CD4-positive, alpha-beta T cell treated with Interleukin-2 at 100 ng/mL for 4 hours (primary cell): ENCODE data around the gene SLC6A6.

Source experiments
- DNase-seq: peaks from one replicate; pipeline ENCODE4 v3.0.0-alpha.2; 2020; ENCODE audit warnings: low spot score

The SLC6A6 gene

DNA sequence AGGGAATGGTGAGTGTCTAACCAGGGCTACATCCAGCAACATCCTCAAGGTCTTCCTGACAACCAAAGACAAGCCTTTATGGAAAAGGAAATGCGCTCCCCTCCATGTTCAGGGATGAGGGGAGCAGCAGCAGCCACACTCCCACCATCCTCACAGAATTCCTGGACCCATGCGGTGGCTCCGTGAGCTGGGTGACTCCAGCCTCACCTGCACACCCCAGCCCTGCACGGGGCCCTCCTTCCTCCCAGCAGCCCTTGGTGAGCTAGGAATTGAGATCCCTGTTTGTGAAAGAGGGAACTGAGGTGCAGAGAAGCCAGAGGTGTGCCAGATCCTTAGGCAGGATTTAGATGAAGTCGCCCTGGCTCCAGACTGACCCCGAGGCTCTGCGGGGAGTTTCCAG is 85.4 kb downstream of the SLC6A6 start:
- no peak for DNase-seq

DNA sequence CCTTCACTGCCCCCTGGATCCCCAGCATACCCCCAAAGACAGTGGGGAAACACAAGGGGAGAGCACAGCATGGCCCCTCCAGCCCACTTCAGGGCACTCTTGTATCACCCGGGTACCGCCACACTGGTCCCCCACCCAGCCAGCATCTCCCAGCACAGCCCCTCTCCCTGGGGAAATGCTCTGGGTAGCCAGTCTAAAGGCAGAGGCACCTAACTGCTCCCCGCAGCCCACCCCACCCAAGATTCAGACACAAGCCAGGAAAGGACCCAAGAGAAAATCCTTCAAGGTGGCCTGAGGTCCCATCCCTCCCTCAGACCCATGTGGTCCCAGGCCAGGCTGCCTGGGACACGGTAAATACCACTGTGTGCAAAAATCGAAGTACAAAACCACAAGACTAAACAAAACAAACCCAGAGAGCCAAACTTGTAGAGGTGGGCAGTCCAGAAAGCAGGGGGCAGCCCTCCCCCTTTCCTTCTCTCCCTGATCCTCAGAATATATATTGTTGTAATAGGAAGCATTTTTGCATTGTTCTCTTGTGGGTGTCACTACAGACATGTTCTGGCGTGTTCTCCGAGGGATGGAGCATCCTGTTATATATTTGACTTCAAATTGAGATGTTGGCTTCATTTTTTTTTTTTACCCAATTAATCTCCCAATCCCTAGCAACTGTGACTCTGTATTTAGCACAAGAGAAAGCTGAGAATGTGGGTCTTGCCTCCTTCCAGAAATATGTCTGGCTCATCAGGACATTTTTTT is 86.1 kb downstream of the SLC6A6 start:
- DNase-seq = no peak

DNA sequence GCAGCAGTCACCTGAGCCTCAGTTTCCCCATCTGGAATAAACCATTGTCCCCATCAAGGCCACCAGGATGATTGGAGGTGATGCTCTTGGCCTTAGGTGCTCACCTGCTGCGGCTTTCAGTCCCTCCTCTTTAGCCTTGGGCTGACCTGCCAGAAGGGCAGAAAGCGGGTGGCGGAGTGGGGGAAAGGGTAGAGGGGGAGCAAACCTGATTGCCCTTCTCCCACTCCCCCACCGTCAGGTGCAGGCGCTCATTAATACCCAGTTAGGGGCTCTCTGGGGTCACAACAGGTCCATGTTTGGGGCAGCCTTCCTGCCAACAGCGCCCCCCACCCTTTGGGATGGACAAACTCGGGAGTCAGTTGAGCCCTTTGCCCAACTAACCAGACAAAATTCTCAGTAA is 87.2 kb downstream of the SLC6A6 start:
- no peak for DNase-seq

DNA sequence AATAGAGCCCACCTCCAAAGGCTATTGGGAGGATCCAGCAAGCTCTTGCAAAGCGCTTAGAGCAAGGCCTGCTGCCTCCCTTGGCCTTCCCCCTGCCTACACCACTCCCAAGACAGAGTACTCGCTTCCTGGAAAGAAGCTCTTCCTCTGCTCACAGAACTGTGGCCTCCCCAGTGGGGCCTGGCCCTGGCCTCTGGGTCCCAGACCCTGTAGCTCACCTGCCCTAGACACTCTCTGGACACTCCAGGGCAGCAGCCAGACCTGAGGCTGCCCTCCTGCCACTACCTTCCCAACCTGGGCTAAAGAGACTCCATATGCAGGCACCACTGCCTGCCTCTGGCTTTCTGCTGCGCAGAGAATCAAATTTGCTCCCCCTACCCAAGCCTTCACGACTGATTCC is 87.8 kb downstream of the SLC6A6 start:
- no peak for DNase-seq

DNA sequence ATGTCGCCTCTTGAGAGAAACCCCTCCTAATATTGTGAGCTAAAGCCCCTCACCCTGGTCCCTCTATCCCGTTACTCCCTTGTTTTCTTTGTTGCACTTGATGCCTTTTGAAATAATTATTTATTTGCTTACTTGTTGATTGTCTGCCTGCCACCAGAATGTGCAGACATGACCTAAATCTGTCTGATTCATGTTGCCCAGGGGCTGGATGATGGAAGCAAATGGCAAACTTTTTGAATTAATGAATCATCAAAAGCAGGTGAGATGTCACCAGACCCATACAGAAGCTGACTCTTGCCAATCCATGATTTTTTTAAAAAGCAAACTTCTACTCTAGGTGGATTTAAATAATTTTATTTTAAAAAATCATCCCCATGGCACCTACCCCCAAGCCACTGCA is 88.4 kb downstream of the SLC6A6 start:
- DNase-seq = no peak

DNA sequence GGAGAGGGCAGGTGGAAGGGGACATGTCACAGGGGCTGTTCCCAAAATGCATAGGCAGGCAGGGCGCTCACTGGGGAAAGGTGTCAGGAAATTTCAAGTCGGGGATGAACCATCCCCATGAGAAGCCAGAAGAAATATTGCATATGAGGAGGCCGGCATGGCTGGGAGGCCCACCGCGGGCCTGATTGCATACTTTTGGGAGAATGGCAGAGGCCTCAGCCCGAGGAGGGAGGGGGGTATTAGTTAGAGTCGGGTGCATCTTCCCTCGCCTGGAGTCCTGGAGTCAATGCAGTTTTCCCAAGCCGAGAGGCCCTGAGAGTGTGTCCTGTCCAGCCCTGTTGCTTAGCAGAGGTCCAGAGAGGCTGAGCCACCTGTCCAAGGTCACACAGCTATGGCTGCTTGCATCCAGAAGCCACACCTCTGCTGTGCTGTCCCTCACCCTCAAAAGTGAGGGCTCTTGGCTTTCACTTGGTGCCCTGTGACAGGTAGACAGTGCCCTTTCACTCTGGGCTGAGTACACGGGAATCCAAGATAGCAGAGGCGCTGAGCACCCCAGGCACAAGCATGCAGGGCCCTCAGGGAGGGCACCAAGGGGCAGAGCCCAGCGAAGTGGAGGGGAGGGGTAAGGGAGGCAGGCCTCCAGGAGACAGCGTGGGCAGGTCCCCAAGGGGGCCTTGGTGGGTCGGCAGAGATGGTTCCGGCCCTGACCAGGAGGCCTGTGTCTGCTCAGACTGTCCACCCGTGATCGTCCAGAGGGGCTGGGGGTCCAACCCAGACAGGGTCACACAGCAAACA is 89.2 kb downstream of the SLC6A6 start:
- no peak for DNase-seq

DNA sequence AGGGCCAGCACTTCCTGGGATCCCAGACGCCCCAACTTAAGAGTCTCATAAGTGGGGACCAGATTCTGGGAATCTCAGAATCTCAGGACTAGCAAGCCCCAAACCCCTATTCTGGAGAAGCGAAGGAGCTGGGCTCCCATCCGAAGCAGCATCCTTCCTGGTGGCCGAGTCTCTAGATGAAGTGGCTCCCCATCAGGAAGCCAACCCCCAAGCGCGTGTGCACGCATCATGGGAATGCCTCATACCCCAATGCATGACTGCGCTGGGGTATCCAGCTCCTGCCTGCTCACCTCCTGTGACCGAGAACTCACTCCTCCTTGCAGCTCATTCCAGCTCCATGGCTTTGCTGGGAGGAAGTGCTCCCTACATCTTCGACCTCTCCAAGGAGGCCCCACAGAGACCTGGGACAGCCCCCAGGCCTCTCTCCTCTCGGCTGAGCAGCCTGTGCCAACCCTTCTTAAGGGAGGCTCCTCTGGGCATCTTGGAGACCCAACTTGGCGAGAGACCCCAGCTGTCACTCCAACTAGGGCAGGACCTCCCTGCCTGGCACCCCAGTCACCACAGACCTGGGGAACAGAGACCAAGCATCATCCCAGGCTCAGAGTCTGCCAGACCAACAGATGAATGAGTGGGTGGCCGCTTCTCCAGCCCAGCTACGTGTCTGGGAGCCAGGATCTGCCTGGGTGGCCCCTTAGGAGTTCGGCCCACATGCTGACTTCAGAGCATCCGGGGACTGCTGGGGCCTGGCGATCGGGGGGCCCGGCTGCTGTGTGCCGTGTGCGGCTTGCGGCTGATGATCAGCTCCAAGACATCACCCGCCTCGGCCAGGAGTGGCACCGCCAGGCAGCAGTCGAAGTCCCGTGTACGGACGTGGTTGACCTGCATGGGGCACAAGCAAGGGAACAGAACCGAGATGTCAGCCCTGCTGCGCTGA is 90.8 kb downstream of the SLC6A6 start:
- DNase-seq = no peak

DNA sequence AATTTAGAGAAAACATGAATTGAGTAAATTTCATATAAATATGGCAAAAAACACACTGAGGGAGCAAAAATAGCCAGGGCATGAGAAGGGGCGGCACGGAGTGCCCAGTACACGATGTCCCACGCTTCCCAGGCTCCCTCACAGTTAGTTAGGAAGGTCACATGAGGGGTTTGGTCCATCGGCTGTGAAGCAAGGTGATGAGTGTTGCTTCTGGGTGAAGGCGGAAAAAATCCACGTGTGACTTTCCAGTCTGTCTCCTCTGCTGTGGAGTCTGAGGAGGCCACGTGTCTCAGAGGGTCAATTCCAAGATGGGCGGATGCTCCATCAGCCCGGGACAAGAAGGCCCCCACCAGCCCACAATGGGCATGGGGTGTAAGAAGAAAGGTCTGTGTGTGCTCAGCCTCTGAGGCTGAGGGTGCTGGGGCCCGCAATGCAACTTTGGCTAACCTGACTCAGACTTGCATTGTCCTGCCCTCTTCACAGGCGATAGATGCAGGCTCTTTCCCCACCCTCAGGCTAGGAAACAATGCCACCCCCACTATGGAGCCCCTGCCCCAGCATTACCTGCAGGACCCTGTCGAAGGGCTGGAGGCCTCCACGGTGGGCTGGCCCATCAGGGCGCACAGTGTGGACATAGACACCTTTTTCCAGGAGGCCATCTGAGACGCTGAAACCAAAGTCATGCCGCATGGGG is 92.0 kb downstream of the SLC6A6 start:
- no peak for DNase-seq

DNA sequence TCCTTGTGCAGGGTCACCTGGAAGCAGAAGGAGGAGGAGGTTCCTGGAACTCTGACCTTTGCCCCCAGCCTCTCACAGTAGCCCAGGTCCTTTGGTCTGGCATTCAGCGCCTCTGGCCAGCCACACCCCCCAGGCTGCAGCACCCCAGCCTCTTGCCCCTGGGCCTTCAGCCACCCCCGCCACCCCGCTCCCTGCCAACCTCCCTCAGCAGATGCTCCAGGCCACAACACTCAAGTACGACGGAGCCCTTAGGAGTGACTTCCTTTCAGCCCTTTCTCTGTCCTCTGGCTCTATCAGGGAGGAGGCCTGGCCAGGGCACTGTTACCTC is 92.5 kb downstream of the SLC6A6 start:
- no peak for DNase-seq

DNA sequence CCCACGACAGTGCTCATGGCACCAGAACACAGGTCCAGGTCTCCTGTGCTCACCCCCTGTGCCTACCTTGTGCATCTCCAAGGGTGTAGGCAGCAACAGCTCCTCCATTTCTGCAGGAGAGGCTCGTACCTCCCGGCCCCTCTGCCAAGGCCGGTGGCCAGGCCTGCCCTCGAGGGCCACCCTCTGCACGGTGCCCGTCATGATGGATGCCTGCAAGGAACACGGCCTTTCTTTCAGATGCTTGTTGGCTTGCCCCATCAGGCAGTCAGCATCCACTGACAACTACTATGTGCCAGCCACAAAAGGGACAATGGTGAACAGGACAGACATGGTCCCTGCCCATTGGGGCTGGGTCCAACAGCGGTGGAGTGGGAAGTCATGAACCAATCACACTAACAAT is 93.9 kb downstream of the SLC6A6 start:
- DNase-seq = no peak

DNA sequence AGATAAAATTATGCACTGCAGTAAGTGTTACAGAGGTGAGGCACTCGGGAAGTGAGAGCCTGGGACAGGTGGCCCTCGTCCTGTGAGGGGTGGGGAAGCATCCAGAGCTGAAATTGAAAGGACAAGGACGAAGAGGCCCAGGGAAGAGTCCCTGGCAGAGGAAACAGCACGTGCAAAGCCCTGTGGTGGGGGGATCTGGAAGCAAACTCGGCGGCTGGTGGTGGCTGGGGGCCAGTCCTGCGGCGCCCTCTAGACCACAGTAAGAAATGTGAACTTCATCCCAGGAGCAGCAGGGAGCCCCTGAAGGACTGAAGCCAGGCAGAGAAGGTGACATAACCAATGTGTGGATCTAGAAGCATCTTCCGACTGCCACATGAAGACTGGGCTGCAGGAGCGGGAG is 94.9 kb downstream of the SLC6A6 start:
- no peak for DNase-seq

DNA sequence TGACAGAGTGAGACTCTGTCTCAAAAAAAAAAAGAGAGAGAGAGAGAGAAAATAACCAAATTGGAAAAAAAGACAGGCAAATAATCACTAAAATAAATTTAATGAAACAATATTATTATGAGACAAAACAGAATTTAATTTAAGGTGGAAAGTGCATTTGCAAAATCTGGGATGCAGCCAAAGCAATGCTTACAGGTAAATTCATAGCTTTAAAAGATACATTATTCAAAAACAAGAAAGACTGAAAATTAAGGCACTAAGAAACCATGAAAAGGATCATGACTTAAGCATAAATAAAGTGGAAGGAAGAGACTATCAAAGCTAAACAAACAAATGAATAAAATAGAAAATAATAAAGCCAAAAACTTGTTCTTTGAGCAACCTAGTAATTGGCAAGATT is 100.1 kb downstream of the SLC6A6 start:
- no peak for DNase-seq

DNA sequence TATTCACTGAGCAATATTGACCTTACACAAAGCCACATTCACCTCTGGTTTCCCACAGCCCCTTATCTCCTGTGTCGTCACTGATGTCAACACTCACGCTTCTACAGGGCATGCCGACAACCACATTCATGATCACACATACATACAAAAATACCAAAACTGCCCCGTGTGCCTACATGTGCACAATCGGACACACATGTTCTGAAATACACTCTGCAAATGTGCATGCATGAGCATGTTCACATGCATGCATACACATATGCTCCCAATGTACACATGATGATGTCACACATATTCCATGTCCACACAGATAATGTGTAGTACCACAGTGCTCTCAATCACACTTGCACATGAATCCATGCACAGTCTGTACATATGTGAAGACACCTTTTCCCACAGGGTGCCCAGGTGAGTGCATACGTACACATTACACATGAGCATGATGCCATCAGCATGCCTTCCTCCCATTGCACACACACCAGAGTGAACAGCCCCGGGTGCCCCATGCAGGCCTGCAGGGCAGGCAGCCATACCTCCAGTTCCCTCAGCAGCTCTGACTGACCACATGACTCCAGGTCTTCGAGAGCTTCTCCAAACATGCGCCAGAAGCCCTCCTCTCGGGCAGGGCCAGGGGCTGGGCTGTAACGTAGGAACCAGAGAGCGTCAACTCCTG is 100.8 kb downstream of the SLC6A6 start:
- DNase-seq = no peak

DNA sequence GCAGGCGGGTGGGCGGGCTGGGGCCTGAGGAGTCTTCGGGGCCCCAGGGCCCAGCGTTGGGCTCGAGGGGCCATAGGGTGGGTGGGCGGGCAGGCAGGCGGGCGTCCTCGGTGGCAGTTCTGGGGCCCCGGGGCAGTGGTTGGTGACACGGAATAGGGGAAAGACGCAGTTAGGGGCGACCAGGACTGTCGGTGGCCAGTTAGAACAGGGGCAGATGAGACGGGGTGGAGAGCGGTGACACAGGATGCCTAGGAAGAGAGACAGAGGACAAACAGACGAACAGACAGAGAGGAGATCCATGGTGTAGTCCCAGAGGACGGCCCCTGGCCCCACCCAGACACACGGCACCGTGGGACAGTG is 101.3 kb downstream of the SLC6A6 start:
- DNase-seq = no peak

DNA sequence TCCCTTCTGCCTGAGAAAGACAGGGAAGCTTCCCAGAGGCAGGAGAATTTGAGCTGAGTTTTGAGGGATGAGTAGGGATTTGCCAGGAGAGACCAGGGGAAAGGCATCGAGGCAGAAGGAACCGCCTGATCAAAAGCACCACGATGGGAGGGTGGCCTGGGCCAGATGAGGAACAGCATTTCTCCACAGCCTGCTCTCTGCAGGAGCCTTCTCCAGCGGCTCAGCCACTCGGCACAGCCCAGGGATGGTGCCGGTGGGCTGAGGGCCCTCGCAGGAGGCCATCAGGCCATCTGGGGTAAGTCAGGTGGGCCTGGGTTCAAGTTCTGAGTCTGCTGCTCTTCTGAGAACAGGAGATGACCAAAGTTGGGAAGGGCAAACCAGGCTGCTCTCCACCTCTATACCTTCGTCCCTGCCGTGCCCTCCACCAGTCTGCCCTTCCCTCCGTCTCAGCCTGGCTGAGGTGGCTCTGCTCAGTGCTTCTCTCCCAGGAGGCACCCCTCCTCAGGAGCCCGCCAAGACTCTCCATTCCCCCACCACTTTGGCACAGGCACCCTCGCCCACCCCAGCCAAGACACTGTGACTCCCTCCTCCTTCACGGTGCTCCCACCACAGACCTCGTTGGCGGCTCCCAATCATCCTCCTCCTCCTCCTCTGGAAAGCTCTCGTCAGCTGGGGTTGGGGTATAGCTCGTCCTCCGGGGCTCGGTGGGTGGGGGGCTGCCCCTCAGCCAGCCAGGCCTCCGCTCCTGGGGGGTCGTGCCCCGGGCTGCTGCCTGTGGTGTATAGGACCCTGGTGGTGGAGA is 102.8 kb downstream of the SLC6A6 start:
- no peak for DNase-seq

DNA sequence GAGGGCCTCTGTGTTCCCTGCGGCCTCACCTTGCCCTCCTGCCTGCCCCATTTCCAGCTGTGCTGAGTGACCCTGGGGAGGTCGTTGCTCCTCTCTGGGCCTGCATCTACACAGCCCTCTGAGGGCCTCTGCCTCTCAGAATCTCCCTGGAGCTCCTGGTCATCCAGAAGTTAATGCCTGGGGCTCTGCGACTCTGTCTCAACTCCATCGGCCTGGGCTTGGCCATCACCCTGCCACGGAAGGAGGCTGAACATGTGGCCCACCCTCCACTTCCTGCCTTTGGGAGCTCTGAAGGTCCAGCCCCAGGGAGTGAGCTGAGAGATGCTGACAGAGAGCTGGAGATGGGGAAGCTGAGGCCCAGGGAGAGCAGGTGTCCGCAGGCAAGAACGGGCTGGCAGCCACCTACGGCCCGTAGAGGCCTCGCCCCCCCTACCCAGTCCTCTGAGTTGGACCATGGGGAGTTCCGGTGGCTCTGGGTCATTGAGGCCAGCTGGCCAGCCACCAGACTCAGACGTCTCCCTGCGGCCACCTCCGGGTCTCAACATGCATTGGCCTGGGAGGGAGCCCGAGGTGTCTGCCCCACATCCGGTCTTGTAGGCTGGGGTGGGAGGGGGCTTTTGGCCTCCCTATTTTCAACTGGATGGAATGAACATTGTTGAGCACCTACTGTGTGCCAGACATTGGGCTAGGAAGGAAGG is 103.5 kb downstream of the SLC6A6 start:
- DNase-seq = no peak

DNA sequence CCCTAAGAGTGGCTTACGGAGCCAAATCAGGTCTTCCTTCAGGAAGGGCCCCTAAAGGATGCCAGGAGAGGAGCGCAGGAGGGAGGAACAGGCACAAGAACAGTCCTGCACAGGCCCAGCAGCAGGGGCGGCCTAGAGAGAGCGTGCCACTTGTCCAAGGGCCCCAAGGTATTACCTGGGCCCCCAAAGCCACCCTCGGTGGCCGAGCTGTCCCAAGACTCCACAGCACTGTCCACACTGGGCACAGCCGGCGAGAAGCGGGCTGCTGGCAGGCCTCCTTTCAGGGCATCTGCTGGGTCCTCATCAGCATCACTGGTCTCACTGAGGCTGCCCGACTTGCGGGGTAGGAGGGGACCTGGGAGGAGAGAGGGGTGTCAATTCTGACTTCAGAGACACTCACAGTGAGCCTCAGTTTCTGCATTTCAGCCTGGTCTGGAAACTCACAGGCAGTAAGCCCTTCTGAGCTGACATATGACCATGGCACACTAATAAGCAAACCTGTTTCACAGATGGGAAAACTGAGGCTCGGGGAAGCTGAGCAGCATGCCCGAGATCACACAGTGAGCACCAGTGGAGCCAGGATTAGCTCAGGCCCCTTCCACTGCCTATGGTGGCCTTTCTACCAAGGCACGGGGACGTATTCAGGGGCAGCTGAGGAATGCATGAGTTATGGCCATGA is 104.4 kb downstream of the SLC6A6 start:
- no peak for DNase-seq

DNA sequence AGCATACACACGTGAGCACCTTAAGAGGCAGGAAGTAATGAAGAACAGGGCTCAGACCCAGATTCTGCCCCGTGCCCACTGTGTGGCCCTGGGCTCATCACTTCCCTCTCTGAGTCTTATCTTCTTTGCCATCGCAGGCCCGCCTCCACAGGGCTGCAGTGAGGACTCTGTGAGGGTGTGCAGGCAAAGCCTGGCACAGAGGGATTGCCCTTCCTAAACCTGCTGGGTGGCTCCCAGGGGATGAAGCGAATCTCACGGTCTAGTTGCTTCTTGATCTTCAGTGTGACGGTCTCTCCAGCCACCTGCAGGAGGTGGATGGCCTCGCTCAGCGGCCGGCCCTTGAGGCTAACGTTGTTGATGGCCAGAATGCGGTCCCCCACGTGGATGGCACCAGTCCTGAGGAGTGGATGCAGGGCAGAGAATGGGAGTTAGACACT is 104.9 kb downstream of the SLC6A6 start:
- DNase-seq = no peak

DNA sequence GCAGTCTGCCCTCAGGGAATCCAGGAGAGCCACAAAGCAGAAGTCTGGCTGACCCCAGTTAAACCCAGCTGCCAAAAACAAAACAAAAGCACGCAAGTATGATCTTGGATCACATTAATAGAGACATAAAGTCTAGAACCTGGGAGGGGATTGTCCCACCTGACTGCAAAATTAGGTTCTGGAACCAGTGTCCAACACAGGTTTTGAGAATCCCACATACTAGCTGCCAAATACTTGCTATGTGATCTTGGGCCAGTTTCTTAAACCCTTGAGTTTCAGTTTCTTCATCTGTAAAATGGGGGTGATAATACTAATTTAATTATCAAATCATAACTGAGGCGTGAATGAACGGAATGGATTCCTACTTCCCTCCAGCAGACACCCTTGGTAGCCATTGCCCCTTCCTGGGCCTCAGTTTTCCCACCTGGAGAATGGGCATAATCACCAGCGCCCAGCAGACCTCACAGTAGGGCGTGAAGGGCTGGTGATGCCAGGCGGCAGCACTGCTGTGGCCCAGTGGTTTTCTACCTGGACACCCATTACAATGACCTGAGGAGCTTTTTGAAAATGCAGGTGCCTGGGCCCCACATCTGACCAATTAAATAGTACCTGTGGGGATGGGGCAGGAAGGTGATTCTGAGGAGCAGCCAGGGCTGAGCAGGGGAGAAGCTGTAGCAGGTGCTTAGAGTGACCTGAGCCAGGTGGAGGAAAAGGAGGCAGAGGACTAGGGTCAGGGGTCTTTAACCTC is 105.5 kb downstream of the SLC6A6 start:
- DNase-seq = no peak
